HL-60 (cell line): Measurements from ENCODE around the gene CBY1.
A peak's percentile ranks its signal among the peaks of the same experiment; 100 is the strongest.

ENCODE experiments used
- DNase-seq, 2 experiments: peaks; one replicate each; pipeline ENCODE4 v3.0.0-alpha.2; 2010 to 2020; ENCODE audit warnings: low read depth in 1 of 2, low spot score in 1 of 2
- H3K27ac ChIP-seq: fragments of 250-450 bp; sonication (Bioruptor Pico); replicated peaks from 2 replicates; pipeline ENCODE4 v1.5.1; 2020; ENCODE audit warnings: mild to moderate bottlenecking, moderate library complexity
- H3K27me3 ChIP-seq: fragments of 250-450 bp; sonication (Bioruptor Pico); 2 replicates; pipeline ENCODE4 v1.5.1; 2021; ENCODE audit warnings: mild to moderate bottlenecking, moderate library complexity; ENCODE audit not compliant: insufficient read depth, poor library complexity, severe bottlenecking
- H3K4me3 ChIP-seq: replicated peaks from 2 replicates; pipeline ENCODE4 v1.5.1; 2011; ENCODE audit warnings: mild to moderate bottlenecking, control low read depth, low read length; ENCODE audit not compliant: insufficient read depth
- GABPA ChIP-seq: IDR thresholded peaks from 2 replicates; pipeline ENCODE4 v1.6.1; 2012; ENCODE audit warnings: low read depth
- POLR2AphosphoS5 ChIP-seq: IDR thresholded peaks from 2 replicates; pipeline ENCODE4 v1.6.1; 2012; ENCODE audit warnings: low read depth
- REST ChIP-seq: IDR thresholded peaks from 2 replicates; pipeline ENCODE4 v1.6.1; 2012; ENCODE audit warnings: low read depth; ENCODE audit not compliant: insufficient replicate concordance
- SPI1 ChIP-seq: IDR thresholded peaks from 2 replicates; pipeline ENCODE4 v1.6.1; 2012; ENCODE audit warnings: low read depth, mild to moderate bottlenecking, borderline replicate concordance
- TF ChIP-seq, protein P1 (sequence below): IDR thresholded peaks from one replicate; pipeline ENCODE4 v1.5.1; 2011; ENCODE audit warnings: low read length, control low read depth, inconsistent platforms; ENCODE audit not compliant: insufficient read depth

The CBY1 gene

GRCh38 chr22:38704654-38705234 is 48.3 kb downstream of the CBY1 start:
- peak overlapping the region; percentile 77 for H3K27ac ChIP-seq
- DNase-seq: no peak
- no peaks in the 10 kb centered on the region for H3K27me3 ChIP-seq
- TF ChIP-seq SPI1: no peak
- H3K4me3 ChIP-seq: peak overlapping the region; percentile 41

GRCh38 chr22:38705235-38706100 is 49.0 kb downstream of the CBY1 start, which contains the start of gene GTPBP1:
Gene GTPBP1, plus strand, starts transcription at chr22:38705944. Its CDS starts 12 bp downstream, at chr22:38705956.
- peak within 1 kb of the TSS; percentile 88 for H3K4me3 ChIP-seq
- no peaks in the 10 kb centered on the region for H3K27me3 ChIP-seq
- TF ChIP-seq, protein P1, sequence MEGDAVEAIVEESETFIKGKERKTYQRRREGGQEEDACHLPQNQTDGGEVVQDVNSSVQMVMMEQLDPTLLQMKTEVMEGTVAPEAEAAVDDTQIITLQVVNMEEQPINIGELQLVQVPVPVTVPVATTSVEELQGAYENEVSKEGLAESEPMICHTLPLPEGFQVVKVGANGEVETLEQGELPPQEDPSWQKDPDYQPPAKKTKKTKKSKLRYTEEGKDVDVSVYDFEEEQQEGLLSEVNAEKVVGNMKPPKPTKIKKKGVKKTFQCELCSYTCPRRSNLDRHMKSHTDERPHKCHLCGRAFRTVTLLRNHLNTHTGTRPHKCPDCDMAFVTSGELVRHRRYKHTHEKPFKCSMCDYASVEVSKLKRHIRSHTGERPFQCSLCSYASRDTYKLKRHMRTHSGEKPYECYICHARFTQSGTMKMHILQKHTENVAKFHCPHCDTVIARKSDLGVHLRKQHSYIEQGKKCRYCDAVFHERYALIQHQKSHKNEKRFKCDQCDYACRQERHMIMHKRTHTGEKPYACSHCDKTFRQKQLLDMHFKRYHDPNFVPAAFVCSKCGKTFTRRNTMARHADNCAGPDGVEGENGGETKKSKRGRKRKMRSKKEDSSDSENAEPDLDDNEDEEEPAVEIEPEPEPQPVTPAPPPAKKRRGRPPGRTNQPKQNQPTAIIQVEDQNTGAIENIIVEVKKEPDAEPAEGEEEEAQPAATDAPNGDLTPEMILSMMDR: no peak
- peak; percentile 27; the same call in 1 of the 2 replicates for TF ChIP-seq GABPA
- peak; percentile 81 for TF ChIP-seq POLR2AphosphoS5
- peak; percentile 38 for TF ChIP-seq REST
- DNase-seq: peak; percentile 100
- peak within 1 kb of the TSS; percentile 88 for H3K27ac ChIP-seq

DNA sequence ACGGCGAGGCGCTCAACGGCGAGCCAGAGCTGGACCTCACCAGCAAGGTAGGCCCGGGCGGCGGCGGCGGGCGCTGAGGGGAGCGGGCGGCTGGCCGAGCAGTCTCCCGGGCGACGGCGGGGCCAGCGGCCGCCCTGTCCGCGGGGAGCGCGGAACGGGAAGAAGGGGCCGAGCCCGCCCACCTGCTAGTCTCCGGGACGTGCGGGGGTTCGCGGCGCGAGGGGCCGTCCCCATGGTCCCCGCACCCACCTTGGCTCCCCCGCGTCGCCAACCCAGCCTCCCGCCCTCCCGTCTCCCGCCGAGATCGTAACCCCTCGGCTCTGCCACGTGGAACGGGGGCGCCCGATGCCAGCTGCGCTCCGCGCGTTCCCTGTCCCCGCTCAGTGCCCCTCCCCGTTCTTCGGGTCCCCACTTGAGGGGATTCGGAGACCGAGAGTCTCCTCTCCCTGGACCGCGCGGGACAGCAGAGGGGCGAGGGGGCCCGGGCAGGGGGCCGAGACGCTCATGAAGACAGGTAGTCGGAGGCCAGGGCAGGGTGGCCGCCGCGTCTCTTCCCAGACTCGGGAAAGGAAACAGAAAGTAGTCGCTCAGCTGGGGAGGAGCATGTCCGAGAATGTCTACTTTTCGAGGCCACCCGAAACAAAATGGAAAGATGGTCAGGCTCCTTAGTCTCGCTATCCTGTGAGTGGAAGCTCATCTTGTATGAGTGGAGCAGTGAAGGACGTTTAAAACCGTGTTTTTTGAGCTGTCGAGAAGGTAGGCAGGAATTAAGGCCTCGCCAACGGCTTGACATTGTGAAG is 49.9 kb downstream of the CBY1 start:
- Histone ChIP-seq H3K27ac (peak overlapping the region; percentile 88), H3K4me3 (peak overlapping the region; percentile 88), H3K27me3 (no peaks in the 10 kb centered on the region)
- TF ChIP-seq REST: no peak
- peak in 1 of 2 experiments; percentile 19 for DNase-seq

GRCh38 chr22:38706901-38707195 is 50.4 kb downstream of the CBY1 start:
- TF ChIP-seq, protein P1: no peak
- TF ChIP-seq GABPA (no peak), POLR2AphosphoS5 (no peak)
- peak overlapping the region; percentile 88 for H3K27ac ChIP-seq
- DNase-seq: no peak
- no peaks in the 10 kb centered on the region for H3K27me3 ChIP-seq
- H3K4me3 ChIP-seq: peak overlapping the region; percentile 88
